SJSA1 (cell line): ENCODE data around the gene TLCD4. TPM values are rescaled to one million over a fixed set of nuclear protein-coding genes. Genes with fewer than 3 reads are reported as not detected.
A peak's percentile ranks its signal among the peaks of the same experiment; 100 is the strongest.
"Not testable (repeated sequence)": the region's sequence is repeated elsewhere in the genome, so short reads cannot be mapped to it uniquely, and the experiment has no call there.

Source experiments
- DNase-seq, 2 experiments: peaks; one replicate each; pipeline ENCODE4 v3.0.0-alpha.2; 2015 to 2020; ENCODE audit warnings: low spot score in 2 of 2, low read depth in 1 of 2
- H3K27ac ChIP-seq: fragments of 250-450 bp; sonication (Bioruptor Pico); 2 replicates; pipeline ENCODE4 v1.5.1; 2020; ENCODE audit warnings: mild to moderate bottlenecking, moderate library complexity
- H3K27me3 ChIP-seq: fragments of 250-450 bp; sonication (Bioruptor Pico); replicated peaks from 2 replicates; pipeline ENCODE4 v1.5.1; 2020; ENCODE audit warnings: mild to moderate bottlenecking, moderate library complexity
- H3K36me3 ChIP-seq: fragments of 250-450 bp; sonication (Bioruptor Pico); 2 replicates; pipeline ENCODE4 v1.5.1; 2020; ENCODE audit warnings: mild to moderate bottlenecking
- H3K4me1 ChIP-seq: fragments of 250-450 bp; sonication (Bioruptor Pico); replicated peaks from 2 replicates; pipeline ENCODE4 v1.6.1; 2021; ENCODE audit warnings: mild to moderate bottlenecking
- H3K4me3 ChIP-seq: fragments of 250-450 bp; sonication (Bioruptor Pico); 2 replicates; pipeline ENCODE4 v1.5.1; 2020; ENCODE audit warnings: mild to moderate bottlenecking
- H3K9me3 ChIP-seq: fragments of 250-450 bp; sonication (Bioruptor Pico); replicated peaks from 2 replicates; pipeline ENCODE4 v1.5.1; 2020; ENCODE audit warnings: mild to moderate bottlenecking
- total RNA-seq: library from RNA; depleted of rRNA; stranded (reverse); fragments of >200 nt; shearing (Covaris generic); gene quantifications from 2 replicates; pipeline ENCODE4 v1.2.3, GENCODE V29; 2014

TLCD4 gene
- total RNA-seq, 1 experiment from 2014 or later, result 2.5 TPM

GRCh38 chr1:95084317-95085176 is 32.6 kb upstream of the TLCD4 start:
- DNase-seq, result peak in 1 of 2 experiments; percentile 34
- Histone ChIP-seq H3K4me3 (no peak overlapping the region), H3K27ac (no peak overlapping the region), H3K9me3 (no peaks in the 10 kb centered on the region), H3K36me3 (no peaks in the 10 kb centered on the region), H3K27me3 (no peaks in the 10 kb centered on the region), H3K4me1 (peaks cover 35% of the 10 kb centered on the region)

DNA sequence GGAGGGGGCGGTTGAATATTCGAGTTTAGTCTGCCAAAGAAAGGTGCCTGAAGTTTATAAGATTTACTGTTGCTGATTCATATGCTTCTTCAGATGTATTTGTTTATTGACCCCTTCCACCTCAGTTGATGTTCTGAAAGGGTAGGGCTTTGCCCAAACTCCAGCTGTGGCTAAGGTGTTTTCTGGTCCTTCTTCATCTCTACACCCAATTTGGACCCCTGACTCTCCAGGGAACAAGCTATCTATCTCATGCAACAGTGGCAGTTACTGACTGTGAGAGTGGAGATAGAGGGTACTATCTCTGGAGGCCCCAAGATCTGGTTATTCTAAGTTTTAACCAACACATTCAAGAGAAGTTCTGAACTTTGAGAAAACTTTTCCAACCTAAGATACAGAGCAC is 31.8 kb upstream of the TLCD4 start:
- Histone ChIP-seq H3K4me3 (no peak overlapping the region), H3K27me3 (no peaks in the 10 kb centered on the region), H3K9me3 (no peaks in the 10 kb centered on the region), H3K36me3 (no peaks in the 10 kb centered on the region), H3K4me1 (peaks cover 35% of the 10 kb centered on the region), H3K27ac (no peak overlapping the region)
- no peak for DNase-seq

- no peak overlapping the region for H3K4me3 ChIP-seq
- no peaks in the 10 kb centered on the region for H3K36me3 ChIP-seq
- DNase-seq, result peak; percentile 85 to 93
- H3K4me1 ChIP-seq, result peaks cover 35% of the 10 kb centered on the region
- H3K27ac ChIP-seq, result peak overlapping the region; percentile 95
- no peaks in the 10 kb centered on the region for H3K27me3 ChIP-seq
- H3K9me3 ChIP-seq, result no peaks in the 10 kb centered on the region
Measured at GRCh38 chr1:95086949-95087533, 30.1 kb upstream of the TLCD4 start.

- H3K36me3 ChIP-seq, result no peaks in the 10 kb centered on the region
- peak in 1 of 2 experiments; percentile 11 for DNase-seq
Measured at GRCh38 chr1:95088303-95088702, 28.9 kb upstream of the TLCD4 start.

DNA sequence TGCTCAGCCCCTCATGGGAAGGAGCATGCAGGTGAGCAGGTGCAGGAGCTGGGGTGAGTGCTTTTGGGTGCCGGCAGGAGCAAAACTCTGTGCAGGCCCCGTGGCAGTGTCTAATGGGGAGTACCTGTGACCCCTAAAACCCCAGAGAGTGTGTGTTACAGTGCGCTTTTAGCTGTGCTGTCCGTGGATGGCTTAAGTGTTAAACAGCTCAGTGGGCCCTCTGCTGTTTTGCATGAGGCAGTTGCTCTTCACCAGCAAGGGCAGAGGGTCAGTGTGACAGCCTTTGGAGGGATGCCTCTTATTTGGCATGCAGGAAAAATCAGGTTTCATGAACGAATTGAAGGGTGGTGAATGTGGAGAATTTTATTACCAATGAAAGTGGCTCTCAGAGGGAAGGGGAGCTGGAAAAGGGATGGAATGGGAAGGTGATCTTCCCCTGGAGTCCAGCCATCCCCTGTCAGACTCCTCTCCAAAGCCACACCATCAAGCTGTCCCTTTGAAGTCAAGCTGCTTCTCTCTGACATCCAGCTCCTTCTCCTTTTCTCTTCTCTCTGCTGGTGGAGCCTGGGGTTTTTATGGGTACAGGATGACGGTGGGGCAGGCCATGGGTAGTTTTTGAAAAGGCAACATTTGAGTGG is 27.4 kb upstream of the TLCD4 start:
- DNase-seq, result no peak
- H3K9me3 ChIP-seq, result no peaks in the 10 kb centered on the region
- H3K36me3 ChIP-seq, result no peaks in the 10 kb centered on the region
- no peaks in the 10 kb centered on the region for H3K27me3 ChIP-seq
- H3K27ac ChIP-seq, result no peak overlapping the region
- no peak overlapping the region for H3K4me3 ChIP-seq
- H3K4me1 ChIP-seq, result peaks cover 29% of the 10 kb centered on the region

More at GRCh38 chr1:95088303-95088702, 28.9 kb upstream of the TLCD4 start:
- Histone ChIP-seq H3K4me3 (no peak overlapping the region), H3K27me3 (no peaks in the 10 kb centered on the region), H3K27ac (peak overlapping the region; percentile 95), H3K9me3 (no peaks in the 10 kb centered on the region), H3K4me1 (peaks cover 35% of the 10 kb centered on the region)

DNA sequence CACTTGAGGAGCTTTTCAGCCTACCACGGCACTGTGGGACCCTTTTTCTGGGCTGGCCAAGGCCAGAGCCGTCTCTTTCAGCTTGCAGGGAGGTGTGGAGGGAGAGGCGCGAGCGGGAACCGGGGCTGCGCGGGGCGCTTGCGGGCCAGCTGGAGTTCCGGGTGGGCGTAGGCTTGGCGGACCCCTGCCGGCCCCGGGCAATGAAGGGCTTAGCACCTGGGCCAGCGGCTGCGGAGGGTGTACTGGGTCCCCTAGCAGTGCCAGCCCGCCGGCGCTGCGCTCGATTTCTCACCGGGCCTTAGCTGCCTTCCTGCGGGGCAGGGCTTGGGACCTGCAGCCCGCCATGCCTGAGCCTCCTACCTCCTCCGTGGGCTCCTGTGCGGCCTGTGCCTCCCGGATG is 25.9 kb upstream of the TLCD4 start:
- peaks cover 20% of the 10 kb centered on the region for H3K4me1 ChIP-seq
- not testable (repeated sequence) for H3K4me3 ChIP-seq, H3K9me3 ChIP-seq, H3K27me3 ChIP-seq, H3K36me3 ChIP-seq, H3K27ac ChIP-seq, DNase-seq

DNA sequence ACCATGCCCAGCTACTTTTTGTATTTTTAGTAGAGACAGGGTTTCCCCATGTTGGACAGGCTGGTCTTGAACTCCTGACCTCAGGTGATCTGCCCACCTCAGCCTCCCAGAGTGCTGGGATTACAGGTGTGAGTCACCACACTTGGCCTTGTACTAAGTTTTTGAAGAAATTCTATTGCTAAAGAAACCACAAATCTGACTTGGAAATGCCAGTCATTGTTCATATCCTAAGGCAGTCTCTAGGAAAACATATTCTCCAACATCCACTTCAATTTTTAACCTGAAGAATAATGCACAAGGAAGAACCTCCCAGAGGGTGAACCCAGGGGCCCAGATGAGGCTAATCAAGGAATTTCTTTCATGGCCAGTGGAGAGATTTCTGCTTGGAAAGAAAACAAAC is 24.3 kb upstream of the TLCD4 start:
- not testable (repeated sequence) for H3K27ac ChIP-seq, H3K9me3 ChIP-seq, H3K4me1 ChIP-seq, H3K27me3 ChIP-seq, H3K36me3 ChIP-seq, H3K4me3 ChIP-seq
- peak in 1 of 2 experiments; percentile 13 for DNase-seq

- Histone ChIP-seq H3K4me3 (no peak overlapping the region), H3K9me3 (no peaks in the 10 kb centered on the region), H3K27ac (no peak overlapping the region), H3K27me3 (no peaks in the 10 kb centered on the region), H3K36me3 (no peaks in the 10 kb centered on the region), H3K4me1 (peaks cover 5% of the 10 kb centered on the region)
- DNase-seq, result no peak
Measured at GRCh38 chr1:95093296-95093695, 23.9 kb upstream of the TLCD4 start.

DNA sequence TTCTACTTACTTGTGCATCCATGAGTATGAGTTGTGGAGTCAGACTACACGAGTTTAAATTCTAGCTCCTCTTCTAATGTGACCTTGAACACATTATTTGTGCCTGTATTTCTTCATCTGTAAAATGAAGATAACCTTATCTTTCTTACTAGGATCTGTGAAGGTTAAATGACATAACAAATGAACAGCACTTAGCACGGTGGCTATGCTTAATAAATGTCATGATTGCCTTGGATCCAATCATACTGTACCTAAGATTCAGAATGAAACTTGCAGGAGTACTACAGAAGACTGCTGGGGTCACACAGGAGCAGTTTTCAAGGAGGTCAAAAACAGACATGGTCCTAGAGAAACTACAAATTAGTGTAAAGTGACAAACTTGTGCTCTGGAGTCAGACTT is 22.2 kb upstream of the TLCD4 start:
- H3K27ac ChIP-seq, result no peak overlapping the region

GRCh38 chr1:95095833-95096217 is 21.3 kb upstream of the TLCD4 start:
- Histone ChIP-seq H3K9me3 (no peaks in the 10 kb centered on the region), H3K27ac (no peak overlapping the region), H3K4me3 (no peak overlapping the region), H3K27me3 (no peaks in the 10 kb centered on the region), H3K4me1 (peaks cover 5% of the 10 kb centered on the region; the same call in 1 of the 2 replicates), H3K36me3 (no peaks in the 10 kb centered on the region)
- DNase-seq, result no peak

More for the DNA sequence above, 22.2 kb upstream of the TLCD4 start:
- Histone ChIP-seq H3K4me1 (peaks cover 5% of the 10 kb centered on the region; the same call in 1 of the 2 replicates), H3K36me3 (no peaks in the 10 kb centered on the region), H3K27me3 (no peaks in the 10 kb centered on the region), H3K9me3 (no peaks in the 10 kb centered on the region), H3K4me3 (no peak overlapping the region)
- no peak for DNase-seq

GRCh38 chr1:95096218-95096841 is 20.8 kb upstream of the TLCD4 start:
- Histone ChIP-seq H3K4me1 (peaks cover 5% of the 10 kb centered on the region; the same call in 1 of the 2 replicates), H3K27ac (no peak overlapping the region), H3K9me3 (no peaks in the 10 kb centered on the region), H3K36me3 (no peaks in the 10 kb centered on the region), H3K4me3 (no peak overlapping the region), H3K27me3 (no peaks in the 10 kb centered on the region)
- DNase-seq, result no peak

GRCh38 chr1:95097426-95097825 is 19.7 kb upstream of the TLCD4 start:
- no peak overlapping the region for H3K27ac ChIP-seq
- no peak overlapping the region for H3K4me3 ChIP-seq
- peaks cover 3% of the 10 kb centered on the region; the same call in 1 of the 2 replicates for H3K27me3 ChIP-seq
- no peaks in the 10 kb centered on the region for H3K36me3 ChIP-seq
- no peak for DNase-seq
- peaks cover 5% of the 10 kb centered on the region; the same call in 1 of the 2 replicates for H3K4me1 ChIP-seq
- H3K9me3 ChIP-seq, result no peaks in the 10 kb centered on the region

DNA sequence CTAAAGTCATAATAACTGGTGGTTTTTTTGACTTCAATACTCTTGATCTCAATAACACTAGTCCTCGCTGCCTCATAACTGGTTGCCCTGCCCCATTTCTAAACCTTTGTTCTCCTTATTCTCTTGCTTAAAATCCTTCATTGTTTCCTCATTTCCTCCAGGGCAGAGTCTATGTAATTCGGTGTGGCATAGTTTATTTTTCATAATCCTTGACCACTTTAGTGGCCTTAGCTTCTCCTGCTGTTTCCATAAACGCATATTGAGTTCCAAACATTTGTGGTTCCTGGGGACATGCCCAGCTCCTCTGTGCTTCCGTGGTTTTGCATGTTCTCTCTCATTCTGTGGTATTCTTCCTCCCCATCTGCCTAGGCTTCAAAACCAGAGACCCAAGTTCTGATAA is 19.0 kb upstream of the TLCD4 start:
- H3K36me3 ChIP-seq, result no peaks in the 10 kb centered on the region
- H3K9me3 ChIP-seq, result no peaks in the 10 kb centered on the region
- no peak overlapping the region for H3K4me3 ChIP-seq
- peaks cover 5% of the 10 kb centered on the region; the same call in 1 of the 2 replicates for H3K4me1 ChIP-seq
- peaks cover 3% of the 10 kb centered on the region; the same call in 1 of the 2 replicates for H3K27me3 ChIP-seq
- H3K27ac ChIP-seq, result no peak overlapping the region
- peak in 1 of 2 experiments; percentile 25 for DNase-seq
